Chondrocyte (in vitro differentiated cells): ENCODE data around the gene PTCD2. TPM values are rescaled to one million over a fixed set of nuclear protein-coding genes. Genes with fewer than 3 reads are reported as not detected.
A peak's percentile ranks its signal among the peaks of the same experiment; 100 is the strongest.

Experiments used
- DNase-seq: peaks from one replicate; pipeline ENCODE4 v3.0.0; 2021; ENCODE audit warnings: mixed read lengths, low spot score
- H3K27ac Mint-ChIP-seq: one replicate; pipeline ENCODE4 v1.8.0; 2021; ENCODE audit warnings: mild to moderate bottlenecking, moderate library complexity, mixed read lengths; ENCODE audit not compliant: unreplicated experiment
- H3K27me3 Mint-ChIP-seq: 2 replicates; pipeline ENCODE4 v1.8.0; 2021; ENCODE audit warnings: low read depth, mixed read lengths
- H3K36me3 Mint-ChIP-seq: 2 replicates; pipeline ENCODE4 v1.8.0; 2021; ENCODE audit warnings: low read depth, mixed read lengths
- H3K4me1 Mint-ChIP-seq: 2 replicates; pipeline ENCODE4 v1.8.0; 2021; ENCODE audit warnings: low read depth, mild to moderate bottlenecking, mixed read lengths
- H3K4me3 Mint-ChIP-seq: one replicate; pipeline ENCODE4 v1.8.0; 2021; ENCODE audit warnings: mild to moderate bottlenecking, moderate library complexity, mixed read lengths; ENCODE audit not compliant: unreplicated experiment
- H3K9me3 Mint-ChIP-seq: 2 replicates; pipeline ENCODE4 v1.8.0; 2021; ENCODE audit warnings: low read depth, mixed read lengths
- total RNA-seq: library from RNA; stranded (reverse); gene quantifications from 3 replicates; pipeline ENCODE4 v1.2.1, GENCODE V29; 2021
- TF ChIP-seq, protein P1 (sequence below): fragments of 200-600 bp; sonication (generic); IDR thresholded peaks from 2 replicates; pipeline ENCODE4 v1.5.0; 2021; ENCODE audit warnings: antibody characterized with exemption, mild to moderate bottlenecking, moderate library complexity

PTCD2 gene
- total RNA-seq, 1 donor from 2014 or later, result 8.5 TPM

DNA sequence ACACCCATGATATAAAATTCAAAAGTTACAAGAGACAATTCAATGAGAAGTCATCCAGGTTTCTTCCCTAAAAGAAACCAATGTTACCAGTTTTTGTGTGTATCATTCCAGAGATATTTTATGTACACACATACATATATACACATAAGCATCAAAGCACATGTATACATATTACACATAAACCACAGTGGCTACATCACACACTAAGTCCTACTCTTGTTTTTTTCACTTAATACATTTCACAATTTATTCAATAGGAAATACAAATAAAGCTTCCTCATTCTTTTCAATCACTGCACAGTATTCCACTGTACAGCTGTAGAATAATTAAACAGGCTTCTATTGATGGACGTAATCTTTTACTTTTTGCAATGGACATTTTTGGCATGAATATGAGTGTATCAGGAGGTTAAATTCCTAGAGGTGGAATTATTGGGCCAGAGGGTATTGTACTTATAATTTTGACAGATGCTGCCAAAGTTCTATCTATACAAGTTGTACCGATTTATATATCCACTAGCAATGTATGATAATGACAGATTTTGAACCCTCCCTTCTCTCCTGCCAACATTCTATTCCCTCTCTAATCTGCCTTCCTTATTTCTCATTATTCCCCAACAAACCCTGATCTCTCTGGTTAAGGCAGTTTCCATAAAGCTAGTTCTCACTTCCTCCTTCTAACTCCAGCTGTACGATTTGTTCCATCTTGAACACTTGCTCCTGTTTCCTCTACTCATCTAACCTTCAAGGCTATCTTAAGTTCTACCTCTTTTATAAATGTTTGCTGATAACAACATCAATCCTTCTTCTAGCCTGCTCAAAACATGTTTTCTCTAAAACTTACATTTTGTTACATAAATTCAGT lies 35.4 kb upstream of the PTCD2 start:
- TF ChIP-seq, protein P1, sequence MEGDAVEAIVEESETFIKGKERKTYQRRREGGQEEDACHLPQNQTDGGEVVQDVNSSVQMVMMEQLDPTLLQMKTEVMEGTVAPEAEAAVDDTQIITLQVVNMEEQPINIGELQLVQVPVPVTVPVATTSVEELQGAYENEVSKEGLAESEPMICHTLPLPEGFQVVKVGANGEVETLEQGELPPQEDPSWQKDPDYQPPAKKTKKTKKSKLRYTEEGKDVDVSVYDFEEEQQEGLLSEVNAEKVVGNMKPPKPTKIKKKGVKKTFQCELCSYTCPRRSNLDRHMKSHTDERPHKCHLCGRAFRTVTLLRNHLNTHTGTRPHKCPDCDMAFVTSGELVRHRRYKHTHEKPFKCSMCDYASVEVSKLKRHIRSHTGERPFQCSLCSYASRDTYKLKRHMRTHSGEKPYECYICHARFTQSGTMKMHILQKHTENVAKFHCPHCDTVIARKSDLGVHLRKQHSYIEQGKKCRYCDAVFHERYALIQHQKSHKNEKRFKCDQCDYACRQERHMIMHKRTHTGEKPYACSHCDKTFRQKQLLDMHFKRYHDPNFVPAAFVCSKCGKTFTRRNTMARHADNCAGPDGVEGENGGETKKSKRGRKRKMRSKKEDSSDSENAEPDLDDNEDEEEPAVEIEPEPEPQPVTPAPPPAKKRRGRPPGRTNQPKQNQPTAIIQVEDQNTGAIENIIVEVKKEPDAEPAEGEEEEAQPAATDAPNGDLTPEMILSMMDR, result no peak
- Mint-ChIP-seq H3K27me3 (no peaks in the 10 kb centered on the region), H3K36me3 (peaks cover 5% of the 10 kb centered on the region), H3K9me3 (no peaks in the 10 kb centered on the region), H3K27ac (peak overlapping the region; percentile 23), H3K4me1 (peaks cover 56% of the 10 kb centered on the region), H3K4me3 (no peak overlapping the region)
- no peak for DNase-seq

DNA sequence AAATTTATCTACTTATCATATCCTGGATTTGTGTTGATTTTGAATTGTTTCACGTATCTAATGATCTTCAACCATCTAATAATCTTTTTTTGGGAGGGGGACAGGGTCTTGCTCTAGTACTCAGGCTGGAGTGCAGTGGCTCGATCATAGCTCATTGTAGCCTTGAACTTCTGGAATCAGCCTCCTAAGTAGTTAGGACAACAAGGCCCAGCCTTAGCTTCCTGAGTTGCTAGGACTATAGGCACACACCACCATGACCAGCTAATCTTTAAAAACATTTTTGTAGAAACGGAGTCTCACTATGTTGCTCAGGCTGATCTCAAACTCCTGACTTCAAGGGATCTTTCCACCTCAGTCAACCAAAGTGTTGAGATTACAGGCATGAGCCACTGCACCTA lies 34.8 kb upstream of the PTCD2 start:
- H3K4me1 Mint-ChIP-seq, result peaks cover 57% of the 10 kb centered on the region
- peaks cover 5% of the 10 kb centered on the region for H3K36me3 Mint-ChIP-seq
- TF ChIP-seq, protein P1, result no peak
- no peaks in the 10 kb centered on the region for H3K9me3 Mint-ChIP-seq
- H3K27me3 Mint-ChIP-seq, result no peaks in the 10 kb centered on the region
- no peak overlapping the region for H3K4me3 Mint-ChIP-seq
- no peak overlapping the region for H3K27ac Mint-ChIP-seq
- no peak for DNase-seq

DNA sequence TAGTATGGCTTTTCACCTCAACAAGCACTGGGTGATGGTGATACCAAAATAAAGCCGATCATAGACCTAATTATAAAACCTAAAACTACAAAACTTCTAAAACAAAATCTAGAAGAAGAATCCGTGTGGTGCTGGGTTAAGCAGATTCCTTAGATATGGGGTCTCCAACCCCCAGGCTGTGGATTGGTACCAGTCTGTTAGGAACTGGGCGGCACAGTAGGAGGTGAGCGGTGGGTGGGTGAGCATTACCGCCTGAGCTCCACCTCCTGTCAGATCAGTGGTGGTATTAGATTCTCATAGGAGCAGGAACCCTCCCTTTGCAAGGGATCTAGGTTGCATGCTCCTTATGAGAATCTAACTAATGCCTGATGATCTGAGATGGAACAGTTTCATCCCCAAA lies 33.4 kb upstream of the PTCD2 start:
- no peak for DNase-seq
- TF ChIP-seq, protein P1, result no peak
- Mint-ChIP-seq H3K9me3 (no peaks in the 10 kb centered on the region), H3K36me3 (peaks cover 5% of the 10 kb centered on the region), H3K27me3 (no peaks in the 10 kb centered on the region), H3K4me1 (peaks cover 51% of the 10 kb centered on the region), H3K27ac (no peak overlapping the region), H3K4me3 (no peak overlapping the region)

DNA sequence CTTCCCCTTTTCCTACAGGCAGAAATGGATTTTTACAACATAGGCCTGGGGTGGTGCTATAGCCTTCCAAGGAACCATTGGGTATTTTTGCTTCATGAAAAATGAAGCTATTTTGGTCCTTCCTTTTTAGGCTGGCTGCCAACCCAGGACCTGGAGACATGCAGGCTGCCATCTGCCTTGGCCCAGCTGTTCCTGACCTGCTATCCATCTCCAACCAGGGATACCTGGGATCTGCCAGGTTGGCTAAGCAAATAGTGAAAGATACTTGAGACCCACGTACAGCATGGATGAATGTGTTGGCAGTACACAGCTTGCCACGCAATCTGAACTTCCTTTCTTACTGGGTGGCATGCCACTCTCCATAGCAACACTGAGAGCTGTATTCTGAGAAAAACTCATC lies 31.2 kb upstream of the PTCD2 start:
- DNase-seq, result no peak
- peaks cover 47% of the 10 kb centered on the region for H3K4me1 Mint-ChIP-seq
- H3K36me3 Mint-ChIP-seq, result peaks cover 3% of the 10 kb centered on the region
- H3K4me3 Mint-ChIP-seq, result no peak overlapping the region
- no peak overlapping the region for H3K27ac Mint-ChIP-seq
- TF ChIP-seq, protein P1, result no peak
- no peaks in the 10 kb centered on the region for H3K27me3 Mint-ChIP-seq
- no peaks in the 10 kb centered on the region for H3K9me3 Mint-ChIP-seq

DNA sequence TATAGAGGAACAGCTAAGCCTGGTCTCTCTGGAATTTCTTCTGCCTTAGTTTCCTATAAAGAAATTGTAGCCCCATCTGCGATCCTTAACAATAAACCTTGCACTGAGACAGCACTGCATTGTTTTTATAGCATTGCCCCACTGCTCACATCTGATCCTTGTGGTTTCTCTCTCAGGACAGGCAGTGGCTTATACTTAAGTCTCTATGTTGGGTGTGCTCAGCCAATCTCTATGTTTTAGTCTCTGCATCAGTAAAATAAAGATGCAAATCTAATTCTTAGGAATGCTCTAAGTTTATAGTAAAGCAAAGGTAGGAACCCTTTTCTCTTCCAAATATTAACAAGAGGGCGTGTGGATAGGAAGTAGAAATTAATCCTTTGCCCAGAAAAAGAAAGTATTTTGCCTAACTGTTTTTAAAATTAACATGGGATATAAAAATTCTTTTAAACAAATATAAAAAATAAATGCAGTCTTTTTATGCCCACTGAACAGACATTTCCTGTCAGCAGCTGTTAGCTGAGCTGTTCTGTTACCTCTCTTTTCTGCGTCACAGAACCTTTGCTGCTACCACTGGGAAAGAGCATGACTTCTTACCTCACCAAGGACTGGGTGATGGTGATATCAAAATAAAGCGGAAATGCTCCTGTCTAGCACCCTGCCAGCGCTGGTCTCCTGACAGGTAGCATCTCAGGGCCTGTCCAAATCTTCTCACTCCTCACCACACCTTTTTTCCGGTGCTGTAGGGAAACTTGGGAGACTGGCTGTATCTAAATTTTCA lies 29.6 kb upstream of the PTCD2 start:
- no peak for DNase-seq
- Mint-ChIP-seq H3K4me1 (peaks cover 48% of the 10 kb centered on the region), H3K27me3 (no peaks in the 10 kb centered on the region), H3K36me3 (peaks cover 6% of the 10 kb centered on the region), H3K27ac (peak overlapping the region; percentile 78), H3K4me3 (no peak overlapping the region), H3K9me3 (no peaks in the 10 kb centered on the region)
- TF ChIP-seq, protein P1, result no peak
